ENCODE data around the gene TRIM2.
"Not testable (repeated sequence)": the region's sequence is repeated elsewhere in the genome, so short reads cannot be mapped to it uniquely, and the experiment has no call there.

The TRIM2 gene

GRCh38 chr4:153204247-153204671, at the start of gene TRIM2:
TRIM2 (plus strand) TSS chr4:153204443; CDS start chr4:153204531, 88 bp downstream.
- in situ Hi-C loops (cut with MboI; ENCODE audit: low sequenced_read_pairs) = no loop called here

GRCh38 chr4:153155686-153156085, 48.6 kb upstream of the TRIM2 start:
- in situ Hi-C loops (cut with MboI; ENCODE audit: low sequenced_read_pairs) = no loop called here

- in situ Hi-C loops (cut with MboI; ENCODE audit: low sequenced_read_pairs) = no loop called here
These were observed 48.0 kb upstream of the TRIM2 start for GRCh38 chr4:153156263-153156662.

GRCh38 chr4:153156721-153157120, 47.5 kb upstream of the TRIM2 start:
- in situ Hi-C loops (cut with MboI; ENCODE audit: low sequenced_read_pairs) = no loop called here

DNA sequence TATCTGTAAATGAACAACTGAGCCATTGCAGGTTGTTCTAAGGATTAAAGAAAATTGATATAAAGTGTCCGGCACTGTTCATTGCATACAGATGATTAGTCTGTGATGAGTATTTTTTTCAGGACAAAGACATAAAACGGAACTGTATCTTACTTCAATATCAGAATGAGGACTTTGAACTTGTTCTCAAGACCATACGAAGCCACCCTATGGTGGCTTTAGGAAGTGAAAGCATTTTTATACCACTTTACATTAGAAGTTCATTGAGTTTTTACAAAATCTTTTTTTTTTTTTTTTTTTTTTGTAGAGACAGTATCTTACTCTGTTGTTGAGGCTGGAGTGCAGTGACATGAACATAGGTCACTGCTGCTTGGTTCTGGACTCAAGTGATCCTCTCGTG, 45.2 kb upstream of the TRIM2 start:
- in situ Hi-C loops (cut with MboI; ENCODE audit: low sequenced_read_pairs) = no loop called here

- in situ Hi-C loops (cut with MboI; ENCODE audit: low sequenced_read_pairs) = no loop called here
These were observed 44.5 kb upstream of the TRIM2 start for GRCh38 chr4:153159728-153160221.

- in situ Hi-C loops (cut with MboI; ENCODE audit: low sequenced_read_pairs) = no loop called here
These were observed 43.4 kb upstream of the TRIM2 start for GRCh38 chr4:153160821-153161220.

DNA sequence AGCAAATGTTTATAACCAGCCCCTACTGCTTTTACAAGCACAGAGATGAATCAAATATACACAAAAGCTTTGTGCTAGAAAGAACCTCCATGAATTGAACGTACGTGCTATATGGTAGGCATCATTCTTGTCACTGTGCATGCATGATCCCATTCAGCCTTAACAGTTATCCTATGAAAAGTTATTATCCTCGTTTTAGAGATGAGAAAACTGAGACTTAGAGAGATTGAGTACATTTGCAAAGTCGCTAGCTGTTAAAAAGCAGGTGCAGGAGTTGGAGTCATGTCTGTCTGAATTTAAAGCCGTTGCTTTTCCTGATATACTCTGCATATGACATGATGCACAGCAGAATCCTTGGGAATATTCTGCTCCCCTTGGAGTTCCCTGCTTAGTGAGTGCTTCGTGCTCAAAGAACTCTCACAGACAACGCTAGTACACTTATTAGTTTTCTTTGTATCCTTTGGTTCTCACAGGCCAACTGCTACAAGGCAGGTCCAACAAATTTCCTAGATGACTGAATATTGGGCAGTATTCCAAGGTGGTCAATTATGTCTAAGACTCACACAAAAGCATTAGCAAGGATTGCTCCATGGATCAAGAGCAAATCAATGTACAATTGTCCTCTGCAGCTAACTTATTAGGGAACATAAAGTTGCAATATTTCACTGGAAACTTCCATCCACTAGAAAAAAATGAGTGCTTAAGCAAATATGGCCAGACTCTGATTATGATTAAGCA, 42.8 kb upstream of the TRIM2 start:
- in situ Hi-C loops (cut with MboI; ENCODE audit: low sequenced_read_pairs) = no loop called here

GRCh38 chr4:153165236-153165635, 39.0 kb upstream of the TRIM2 start:
- in situ Hi-C loops (cut with MboI; ENCODE audit: low sequenced_read_pairs) = not testable (repeated sequence)

GRCh38 chr4:153166716-153167501, 37.3 kb upstream of the TRIM2 start:
- in situ Hi-C loops (cut with MboI; ENCODE audit: low sequenced_read_pairs) = no loop called here

DNA sequence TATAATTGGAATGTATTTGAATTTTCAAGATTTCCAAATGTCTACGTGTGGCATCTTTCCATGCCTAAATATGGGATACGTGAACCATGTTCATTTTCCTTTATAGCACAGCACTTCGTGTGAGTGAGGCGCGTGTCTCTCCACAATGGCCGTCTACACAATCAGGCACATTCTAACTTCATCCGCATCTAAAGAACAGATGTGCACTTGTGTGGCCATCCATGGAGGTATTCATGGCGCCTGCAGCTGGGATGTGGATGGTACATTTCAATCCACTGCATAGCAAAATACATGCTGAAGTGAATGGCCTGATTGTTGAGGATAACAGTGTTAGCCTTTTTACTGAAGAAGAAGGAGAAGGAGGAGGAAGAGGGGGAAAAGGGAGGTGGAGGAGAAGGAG, 34.5 kb upstream of the TRIM2 start:
- in situ Hi-C loops (cut with MboI; ENCODE audit: low sequenced_read_pairs) = no loop called here

- in situ Hi-C loops (cut with MboI; ENCODE audit: low sequenced_read_pairs) = no loop called here
These were observed 33.8 kb upstream of the TRIM2 start for GRCh38 chr4:153170407-153170806.

GRCh38 chr4:153174821-153175567, 29.2 kb upstream of the TRIM2 start:
- in situ Hi-C loops (cut with MboI; ENCODE audit: low sequenced_read_pairs) = no loop called here

- in situ Hi-C loops (cut with MboI; ENCODE audit: low sequenced_read_pairs) = no loop called here
These were observed 27.3 kb upstream of the TRIM2 start for GRCh38 chr4:153176938-153177337.

- in situ Hi-C loops (cut with MboI; ENCODE audit: low sequenced_read_pairs) = no loop called here
These were observed 26.4 kb upstream of the TRIM2 start for GRCh38 chr4:153177841-153178240.

DNA sequence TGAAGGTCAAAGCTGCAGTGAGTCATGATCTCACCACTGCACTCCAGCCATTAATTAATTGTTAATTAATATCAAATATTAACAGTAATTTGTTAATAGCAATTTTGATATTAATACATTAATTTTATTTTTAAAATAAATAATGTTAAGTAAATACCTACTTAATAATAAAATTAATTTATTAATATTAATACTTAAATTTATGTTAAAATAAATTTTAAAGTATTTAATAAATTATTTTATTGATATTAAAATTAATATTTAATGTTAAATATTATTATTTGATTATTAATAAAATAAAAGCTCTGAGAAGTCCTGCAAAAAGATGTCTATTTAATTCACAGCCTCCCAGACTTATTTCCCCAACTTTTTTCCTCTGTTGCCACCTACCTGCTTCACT, 25.1 kb upstream of the TRIM2 start:
- in situ Hi-C loops (cut with MboI; ENCODE audit: low sequenced_read_pairs) = no loop called here

- in situ Hi-C loops (cut with MboI; ENCODE audit: low sequenced_read_pairs) = no loop called here
These were observed 22.9 kb upstream of the TRIM2 start for GRCh38 chr4:153181293-153181692.

DNA sequence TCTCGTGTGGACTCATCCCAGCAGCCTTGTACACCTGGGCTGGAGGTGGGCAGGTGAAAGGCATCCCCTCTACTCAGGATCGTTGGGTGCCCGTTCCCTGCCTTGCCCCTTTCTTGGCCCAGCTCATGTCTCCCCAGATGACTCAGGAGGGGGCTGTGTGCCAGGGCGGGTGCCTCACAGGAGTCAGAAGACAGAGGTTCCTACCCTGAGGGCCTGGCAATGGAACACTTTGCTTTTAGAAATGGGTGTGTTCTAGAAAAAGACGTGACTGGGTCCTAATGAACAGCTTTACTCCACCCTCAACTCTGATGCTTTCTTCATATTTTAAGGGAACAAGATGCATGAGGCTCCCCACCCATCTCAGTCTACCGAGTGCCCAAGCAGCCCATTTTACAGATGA, 22.5 kb upstream of the TRIM2 start:
- in situ Hi-C loops (cut with MboI; ENCODE audit: low sequenced_read_pairs) = no loop called here

- in situ Hi-C loops (cut with MboI; ENCODE audit: low sequenced_read_pairs) = no loop called here
These were observed 21.1 kb upstream of the TRIM2 start for GRCh38 chr4:153183146-153183545.

- in situ Hi-C loops (cut with MboI; ENCODE audit: low sequenced_read_pairs) = no loop called here
These were observed 18.9 kb upstream of the TRIM2 start for GRCh38 chr4:153185331-153185852.

GRCh38 chr4:153186046-153186728, 18.1 kb upstream of the TRIM2 start:
- in situ Hi-C loops (cut with MboI; ENCODE audit: low sequenced_read_pairs) = no loop called here

All from HL-60/S4 treated with retinoic acid at 250 ng/mL for 4 days and 3 days (cell line).